Subcutaneous abdominal adipose tissue (tissue), 5 donors: ENCODE measurements around the gene EHD1.
"Not testable (repeated sequence)": the region's sequence is repeated elsewhere in the genome, so short reads cannot be mapped to it uniquely, and the experiment has no call there.

ENCODE experiments used
- H3K27ac ChIP-seq: one replicate; pipeline ENCODE4 v1.7.0; 2013; ENCODE audit warnings: low read depth, mild to moderate bottlenecking, inconsistent platforms, low read length, moderate library complexity
- H3K27me3 ChIP-seq, 5 donors: one replicate each; pipeline ENCODE4 v1.7.0; 2013; ENCODE audit warnings: low read length in 5 of 5, inconsistent platforms in 1 of 5; ENCODE audit not compliant: control insufficient read depth in 5 of 5, insufficient read depth in 4 of 5
- H3K36me3 ChIP-seq, 5 donors: one replicate each; pipeline ENCODE4 v1.7.0; 2013; ENCODE audit warnings: low read length in 5 of 5; ENCODE audit not compliant: control insufficient read depth in 5 of 5, insufficient read depth in 5 of 5
- H3K4me1 ChIP-seq, 5 donors: one replicate each; pipeline ENCODE4 v1.7.0; 2013; ENCODE audit warnings: low read length in 5 of 5, mild to moderate bottlenecking in 3 of 5, moderate library complexity in 1 of 5; ENCODE audit not compliant: control insufficient read depth in 5 of 5, insufficient read depth in 5 of 5
- H3K4me3 ChIP-seq, 5 donors: one replicate each; pipeline ENCODE4 v1.7.0; 2013; ENCODE audit warnings: low read length in 5 of 5, low read depth in 1 of 5
- H3K9ac ChIP-seq, 5 donors: one replicate each; pipeline ENCODE4 v1.7.0; 2013; ENCODE audit warnings: low read length in 5 of 5, mild to moderate bottlenecking in 4 of 5, moderate library complexity in 3 of 5
- H3K9me3 ChIP-seq, 5 donors: one replicate each; pipeline ENCODE4 v1.7.0; 2013; ENCODE audit warnings: low read length in 5 of 5; ENCODE audit not compliant: control insufficient read depth in 5 of 5
- donor health status: healthy.
- donor health status: healthy.
- donor health status: healthy.
- donor health status: healthy.
- donor health status: healthy.

Gene EHD1

DNA sequence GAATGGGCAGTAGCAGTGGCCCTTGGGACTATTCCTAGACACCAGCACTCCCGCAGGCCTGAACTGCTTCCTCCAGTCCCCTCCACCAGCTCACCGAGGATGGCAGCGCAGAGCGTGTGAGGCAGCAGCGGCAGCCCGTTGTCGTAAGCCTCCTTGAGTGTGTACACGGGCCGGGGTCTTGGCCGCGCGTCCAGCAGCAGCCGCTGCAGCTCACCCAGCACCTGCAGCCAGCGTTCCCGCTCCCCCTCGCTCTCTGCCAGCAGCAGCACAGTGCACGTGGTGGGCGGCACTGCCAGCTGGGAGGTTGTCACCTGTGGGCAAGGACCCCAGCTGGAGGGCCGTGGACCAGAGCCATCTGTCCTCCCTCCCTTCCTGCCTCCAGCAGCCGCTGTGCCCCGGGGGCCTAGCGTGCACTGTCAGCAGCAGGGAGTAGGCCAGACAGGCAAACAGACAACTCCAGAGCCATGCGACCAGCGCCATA is 47.0 kb downstream of the EHD1 start:
- Histone ChIP-seq H3K27ac (no peak overlapping the region), H3K4me1 (no peaks in the 10 kb centered on the region), H3K4me3 (no peak overlapping the region), H3K9ac (no peak overlapping the region), H3K27me3 (no peaks in the 10 kb centered on the region), H3K36me3 (no peaks in the 10 kb centered on the region), H3K9me3 (no peaks in the 10 kb centered on the region)

DNA sequence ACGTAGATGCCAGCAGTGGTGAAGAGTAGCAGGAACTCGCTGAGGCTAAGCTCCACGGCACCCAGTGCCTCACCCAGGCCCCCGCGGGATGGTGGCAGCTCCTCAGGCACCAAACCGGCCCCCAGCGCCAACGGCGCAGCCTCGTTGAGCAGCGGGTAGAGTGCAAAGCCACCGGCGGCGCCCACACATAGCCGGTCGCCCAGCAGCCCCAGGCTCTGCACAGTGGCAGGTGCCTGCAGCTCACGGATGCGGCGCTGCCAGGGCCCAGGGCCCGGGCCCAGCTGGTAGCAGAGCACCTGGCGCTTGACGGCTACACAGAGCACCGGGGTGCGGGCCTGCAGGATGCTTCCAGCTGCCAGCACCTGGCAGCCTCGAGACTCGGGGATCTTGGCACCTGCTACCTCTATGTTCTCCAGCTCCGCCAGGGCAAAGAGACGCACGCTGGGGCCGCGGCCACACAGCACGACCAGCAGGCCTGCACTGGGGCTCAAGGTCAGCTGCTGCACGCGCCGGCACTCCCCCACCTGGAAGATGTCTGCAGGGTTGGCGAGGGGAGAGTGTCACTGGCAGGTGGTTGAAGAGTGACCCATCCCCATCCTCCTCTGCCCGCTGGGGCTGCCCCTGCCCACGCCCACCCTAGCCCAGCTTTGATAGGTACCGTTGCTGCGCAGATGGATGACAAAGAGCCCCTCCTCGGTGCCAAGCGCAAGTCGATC is 48.7 kb downstream of the EHD1 start:
- Histone ChIP-seq H3K36me3 (no peaks in the 10 kb centered on the region), H3K9me3 (no peaks in the 10 kb centered on the region), H3K4me1 (no peaks in the 10 kb centered on the region), H3K27me3 (no peaks in the 10 kb centered on the region), H3K9ac (no peak overlapping the region), H3K27ac (no peak overlapping the region), H3K4me3 (no peak overlapping the region)

- H3K9ac ChIP-seq, result no peak overlapping the region
- H3K27ac ChIP-seq, result no peak overlapping the region
- no peaks in the 10 kb centered on the region for H3K27me3 ChIP-seq
- no peaks in the 10 kb centered on the region for H3K36me3 ChIP-seq
- H3K4me3 ChIP-seq, result no peak overlapping the region
- H3K4me1 ChIP-seq, result no peaks in the 10 kb centered on the region
- no peaks in the 10 kb centered on the region for H3K9me3 ChIP-seq
Observed at GRCh38 chr11:64827451-64827839, 51.0 kb downstream of the EHD1 start.

GRCh38 chr11:64826578-64827450 is 51.6 kb downstream of the EHD1 start:
- Histone ChIP-seq H3K4me3 (no peak overlapping the region), H3K36me3 (no peaks in the 10 kb centered on the region), H3K9ac (no peak overlapping the region), H3K27me3 (no peaks in the 10 kb centered on the region), H3K4me1 (no peaks in the 10 kb centered on the region), H3K27ac (no peak overlapping the region), H3K9me3 (no peaks in the 10 kb centered on the region)

- H3K27ac ChIP-seq, result no peak overlapping the region
- H3K9ac ChIP-seq, result no peak overlapping the region
- H3K4me3 ChIP-seq, result no peak overlapping the region
- H3K36me3 ChIP-seq, result no peaks in the 10 kb centered on the region
- H3K4me1 ChIP-seq, result no peaks in the 10 kb centered on the region
- no peaks in the 10 kb centered on the region for H3K27me3 ChIP-seq
- no peaks in the 10 kb centered on the region for H3K9me3 ChIP-seq
Observed at GRCh38 chr11:64826062-64826461, 52.4 kb downstream of the EHD1 start.

GRCh38 chr11:64823568-64824119 is 54.8 kb downstream of the EHD1 start:
- no peak overlapping the region for H3K27ac ChIP-seq
- no peak overlapping the region for H3K4me3 ChIP-seq
- H3K36me3 ChIP-seq, result no peaks in the 10 kb centered on the region
- no peaks in the 10 kb centered on the region for H3K27me3 ChIP-seq
- no peaks in the 10 kb centered on the region for H3K4me1 ChIP-seq
- H3K9ac ChIP-seq, result no peak overlapping the region
- H3K9me3 ChIP-seq, result no peaks in the 10 kb centered on the region

- H3K27ac ChIP-seq, result no peak overlapping the region
- H3K9me3 ChIP-seq, result no peaks in the 10 kb centered on the region
- H3K27me3 ChIP-seq, result no peaks in the 10 kb centered on the region
- no peaks in the 10 kb centered on the region for H3K36me3 ChIP-seq
- no peak overlapping the region for H3K9ac ChIP-seq
- H3K4me3 ChIP-seq, result no peak overlapping the region
- H3K4me1 ChIP-seq, result no peaks in the 10 kb centered on the region
Observed at GRCh38 chr11:64817476-64817875, 60.9 kb downstream of the EHD1 start.

- not testable (repeated sequence) for H3K9me3 ChIP-seq, H3K27ac ChIP-seq
Observed at GRCh38 chr11:64815433-64815832, 63.0 kb downstream of the EHD1 start.

DNA sequence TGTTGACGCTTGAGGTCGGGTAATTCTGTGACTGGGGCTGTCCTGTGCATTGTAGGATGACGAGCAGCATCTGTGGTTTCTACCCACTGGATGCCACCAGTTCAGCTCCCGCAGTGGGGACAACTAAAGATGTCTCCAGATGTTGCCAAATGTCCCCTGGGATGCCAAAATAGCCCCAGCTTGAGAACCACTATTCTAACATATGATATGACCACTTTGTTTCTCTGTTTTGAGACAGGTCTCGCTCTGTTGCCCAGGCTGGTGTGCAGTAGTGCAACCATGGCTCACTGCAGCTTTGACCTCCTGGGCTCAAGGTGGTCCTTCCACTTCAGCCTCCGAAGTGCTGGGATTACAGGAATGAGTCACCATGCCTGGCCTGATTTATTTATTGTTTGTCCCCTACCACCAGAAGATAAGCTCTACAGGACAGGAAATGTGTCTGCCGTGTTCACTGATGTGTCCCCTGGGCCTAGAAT is 63.7 kb downstream of the EHD1 start:
- Histone ChIP-seq H3K27ac (no peak overlapping the region), H3K4me1 (peaks cover 0 to 12% (median 9%) of the 10 kb centered on the region in 5 donors), H3K4me3 (no peak overlapping the region), H3K27me3 (no peaks in the 10 kb centered on the region), H3K9me3 (no peaks in the 10 kb centered on the region), H3K9ac (no peak overlapping the region), H3K36me3 (no peaks in the 10 kb centered on the region)

More at GRCh38 chr11:64815433-64815832, 63.0 kb downstream of the EHD1 start:
- H3K4me1 ChIP-seq, H3K27me3 ChIP-seq, H3K36me3 ChIP-seq, H3K9ac ChIP-seq, H3K4me3 ChIP-seq: not testable (repeated sequence)

DNA sequence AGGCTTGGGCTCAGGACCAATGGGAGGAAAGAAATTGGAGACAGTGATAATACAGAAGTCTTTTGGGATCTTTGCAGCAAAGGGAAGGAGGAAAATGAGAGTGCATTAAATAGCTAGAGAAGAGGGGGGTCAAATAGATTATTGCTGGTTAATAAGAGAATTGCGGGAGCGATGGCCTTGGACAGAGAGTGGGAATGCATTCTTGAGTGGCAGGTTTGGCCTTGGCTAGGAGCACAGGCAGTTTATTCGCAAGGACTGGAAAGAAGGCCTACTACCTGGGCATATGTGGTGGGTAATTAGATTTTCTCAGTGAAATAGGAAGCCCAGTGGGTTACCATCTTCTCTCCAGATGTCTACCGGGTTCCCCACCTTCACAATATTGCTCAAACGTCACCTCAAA is 64.6 kb downstream of the EHD1 start:
- Histone ChIP-seq H3K4me1 (peaks cover 1 to 20% (median 15%) of the 10 kb centered on the region in 5 donors), H3K27ac (no peak overlapping the region), H3K27me3 (no peaks in the 10 kb centered on the region), H3K36me3 (no peaks in the 10 kb centered on the region), H3K9me3 (no peaks in the 10 kb centered on the region), H3K9ac (no peak overlapping the region), H3K4me3 (no peak overlapping the region)
